Ovary (tissue), 9 donors: ENCODE data around the gene HYAL3. TPM values are rescaled to one million over a fixed set of nuclear protein-coding genes. Genes with fewer than 3 reads are reported as not detected.

Source experiments
- DNase-seq, 5 donors: peaks; one replicate each; pipeline ENCODE4 v3.0.0-alpha.2; 2019 to 2020
- H3K27ac ChIP-seq, 2 donors: fragments of 200-600 bp; one replicate each; pipeline versions ENCODE4 v1.5.1 to v1.8.0; 2019 to 2022
- H3K27me3 ChIP-seq: fragments of 200-600 bp; one replicate; pipeline ENCODE4 v1.8.0; 2022
- H3K36me3 ChIP-seq: fragments of 200-600 bp; sonication (generic); one replicate; pipeline ENCODE4 v1.5.1; 2019
- H3K4me1 ChIP-seq: one replicate; pipeline ENCODE4 v1.8.1; 2013; ENCODE audit warnings: mild to moderate bottlenecking, moderate library complexity; ENCODE audit not compliant: insufficient read depth
- H3K4me3 ChIP-seq: fragments of 200-600 bp; sonication (generic); one replicate; pipeline ENCODE4 v1.5.1; 2017
- H3K9me3 ChIP-seq, 2 donors: fragments of 200-600 bp in 1 of 2; sonication (generic) in 1 of 2; one replicate each; pipeline versions ENCODE4 v1.5.1 to v1.8.1; 2013 to 2019; ENCODE audit warnings: mild to moderate bottlenecking in 1 of 2, moderate library complexity in 1 of 2
- EP300 ChIP-seq: sonication (generic); formaldehyde crosslinking; IDR thresholded peaks from one replicate; pipeline ENCODE4 v1.6.1; 2017; ENCODE audit warnings: antibody characterized with exemption
- POLR2A ChIP-seq: fragments of 450-650 bp; IDR thresholded peaks from one replicate; pipeline ENCODE4 v1.6.1; 2017; ENCODE audit warnings: antibody characterized with exemption, mild to moderate bottlenecking, moderate library complexity
- WGBS, 3 donors: extraction: QIAGEN DNeasy Blood & Tissue Kit in 1 of 3; methylation state at CpG; one replicate each; pipeline versions ENCODE4 v1.1.5 to v1.1.7; 2013 to 2017; 5-methylcytosine and 5-hydroxymethylcytosine counted together
- intact Hi-C, 4 donors: fragments of 100-400 bp; cut with DNase I; formaldehyde crosslinking; loops; one replicate each; pipeline versions ENCODE4 v1.11.0 to v1.15.1; 2022 to 2023
- polyA plus RNA-seq, 2 donors: library from polyadenylated mRNA; stranded (reverse); fragments of 200-250 nt in 1 of 2; fragments of 350-450 nt in 1 of 2; fragmentation: Illumina TruSeq in 1 of 2; extraction: RNeasy Lipid Tissue Mini Kit (QIAGEN cat#74804) in 1 of 2; gene quantifications; one replicate each; pipeline ENCODE4 v1.2.3, GENCODE V29; 2013 to 2014
- total RNA-seq, 7 donors: library from RNA; depleted of rRNA in 2 of 7; stranded (reverse); fragments of >200 nt in 2 of 7; fragmentation: NEBNext Ultra II Directional in 3 of 7; extraction: Animal tissue kit (Norgen Biotek cat#: 25700) in 3 of 7; gene quantifications; one replicate each; pipeline versions ENCODE4 v1.1.0 to v1.2.4, GENCODE V29; 2016 to 2023
- donor health status: DM: no; HTN: no; CAD: no; lungs with moderate emphysema.
- donor health status: DM: no; HTN: no; CAD: no.
- donor health status: Bipolar disorder and iron deficiency.
- donor health status: DM: yes; HTN: yes; CAD: no.
- donor health status: DM: no; HTN: no; CAD: no.
- donor health status: DM: yes; HTN: yes; CAD: no.

The HYAL3 gene
- total and polyA plus RNA-seq, 9 donors = 0.58 to 4.3 (median 1.9) TPM

DNA sequence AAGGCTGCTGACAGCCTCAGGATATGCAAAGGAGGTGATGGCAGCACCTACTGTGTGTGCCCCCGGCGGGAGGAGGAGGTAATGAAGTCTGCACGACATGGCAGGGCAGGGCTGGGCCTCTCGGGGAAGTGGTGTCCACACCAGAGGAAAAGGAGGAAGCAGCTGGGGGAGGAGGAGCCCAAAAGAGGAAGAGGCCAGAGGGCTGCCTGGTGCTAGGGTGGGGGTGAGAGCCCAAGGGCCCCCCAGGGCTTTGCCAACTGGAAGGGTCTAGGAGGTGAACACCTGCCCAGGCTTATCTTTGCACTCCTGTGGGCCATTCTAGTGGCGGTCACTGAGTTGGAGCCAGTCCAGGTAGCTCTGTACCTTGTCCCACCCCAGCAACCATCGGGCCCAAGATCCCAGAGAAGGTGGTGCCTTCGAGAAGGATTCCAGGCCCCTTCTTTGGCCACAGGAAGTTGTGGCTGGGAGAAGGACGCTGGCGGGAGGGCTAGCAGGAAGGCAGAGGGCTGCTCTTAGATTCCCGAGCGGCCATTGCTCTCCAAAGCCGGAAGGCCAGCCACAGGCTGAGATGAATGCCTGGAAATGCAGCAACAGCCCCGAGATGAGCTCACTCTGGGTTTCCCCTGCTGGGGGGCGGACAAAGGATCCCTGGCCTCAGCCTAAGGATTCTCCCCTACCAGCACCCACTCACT, 56.2 kb downstream of the HYAL3 start:
- H3K4me1 ChIP-seq = peaks cover 23% of the 10 kb centered on the region
- no peak overlapping the region for H3K4me3 ChIP-seq
- no peaks in the 10 kb centered on the region for H3K9me3 ChIP-seq
- TF ChIP-seq POLR2A = no peak
- TF ChIP-seq EP300 = no peak
- intact Hi-C loops = no loop called here
- 33 to 37% (median 37%) methylated on average over 14 of the region's 14 CpGs for WGBS, 3 donors
- H3K27ac ChIP-seq = peak overlapping the region; percentile 28 to 52
- no peaks in the 10 kb centered on the region for H3K27me3 ChIP-seq
- DNase-seq = peak in 1 of 5 donors; percentile 53
- no peaks in the 10 kb centered on the region for H3K36me3 ChIP-seq

Other genes with a start within 250 kb of the HYAL3 start
- 100 to 1,000 TPM; 146 to 202 (median 165) TPM for gene RBM5, start 210.5 kb downstream of the HYAL3 start, total RNA-seq
- 100 to 1,000 TPM; 123 to 207 TPM for gene RBM5, start 210.5 kb downstream of the HYAL3 start, polyA plus RNA-seq
- gene SEMA3F, start 144.1 kb downstream of the HYAL3 start, total RNA-seq = 10 to 100 TPM in 2 of 7 donors, 1 to 10 TPM in 5; 1.9 to 31.5 (median 7.2) TPM
- gene SEMA3F, start 144.1 kb downstream of the HYAL3 start, polyA plus RNA-seq = 1 to 10 TPM; 3.5 to 8.3 TPM
- not detected for gene GNAT1, start 107.8 kb downstream of the HYAL3 start, total RNA-seq
- not detected for gene GNAT1, start 107.8 kb downstream of the HYAL3 start, polyA plus RNA-seq
- gene SLC38A3, start 94.1 kb downstream of the HYAL3 start, total RNA-seq = 10 to 100 TPM in 2 of 7 donors, 1 to 10 TPM in 5; 3.0 to 10.9 (median 8.3) TPM
- 1 to 10 TPM; 1.6 to 6.6 TPM for gene SLC38A3, start 94.1 kb downstream of the HYAL3 start, polyA plus RNA-seq
- gene GNAI2, start 63.2 kb downstream of the HYAL3 start, total RNA-seq = 100 to 1,000 TPM in 6 of 7 donors, 10 to 100 TPM in 1; 72.3 to 259 (median 212) TPM
- 100 to 1,000 TPM; 189 to 309 TPM for gene GNAI2, start 63.2 kb downstream of the HYAL3 start, polyA plus RNA-seq
- gene SEMA3B, start 30.3 kb downstream of the HYAL3 start, total RNA-seq = 100 to 1,000 TPM in 1 of 7 donors, 10 to 100 TPM in 6; 18.4 to 224 (median 51.9) TPM
- gene SEMA3B, start 30.3 kb downstream of the HYAL3 start, polyA plus RNA-seq = 10 to 100 TPM in 1 of 2 donors, 1 to 10 TPM in 1; 5.0 to 30.9 TPM
- 1 to 10 TPM in 2 of 7 donors, under 1 TPM in 3, not detected in 2; 0.42 to 1.4 (median 0.76) TPM for gene LSMEM2, start 20.3 kb downstream of the HYAL3 start, total RNA-seq
- 1 to 10 TPM in 1 of 2 donors, under 1 TPM in 1; 0.60 to 1.0 TPM for gene LSMEM2, start 20.3 kb downstream of the HYAL3 start, polyA plus RNA-seq
- 10 to 100 TPM; 31.8 to 76.9 (median 56.4) TPM for gene IFRD2, start 7.0 kb downstream of the HYAL3 start, total RNA-seq
- 10 to 100 TPM; 14.5 to 32.8 TPM for gene IFRD2, start 7.0 kb downstream of the HYAL3 start, polyA plus RNA-seq
- 10 to 100 TPM in 6 of 7 donors, 1 to 10 TPM in 1; 9.7 to 15.7 (median 13.0) TPM for gene NAA80, start within 50 bp of the HYAL3 start, total RNA-seq
- 10 to 100 TPM in 1 of 2 donors, 1 to 10 TPM in 1; 2.6 to 11.2 TPM for gene NAA80, start within 50 bp of the HYAL3 start, polyA plus RNA-seq
- 1 to 10 TPM; 1.8 to 9.3 (median 3.3) TPM for gene HYAL1, start 4.2 kb upstream of the HYAL3 start, total RNA-seq
- gene HYAL1, start 4.2 kb upstream of the HYAL3 start, polyA plus RNA-seq = 1 to 10 TPM; 3.6 to 4.4 TPM
- gene HYAL2, start 23.3 kb upstream of the HYAL3 start, total RNA-seq = 10 to 100 TPM; 29.0 to 81.6 (median 41.2) TPM
- gene HYAL2, start 23.3 kb upstream of the HYAL3 start, polyA plus RNA-seq = 10 to 100 TPM; 10.9 to 56.3 TPM
- 10 to 100 TPM; 19.4 to 26.4 (median 21.3) TPM for gene TUSC2, start 28.8 kb upstream of the HYAL3 start, total RNA-seq
- gene TUSC2, start 28.8 kb upstream of the HYAL3 start, polyA plus RNA-seq = 10 to 100 TPM; 21.0 to 24.0 TPM
- gene RASSF1, start 41.4 kb upstream of the HYAL3 start, total RNA-seq = 10 to 100 TPM; 16.2 to 32.6 (median 25.5) TPM
- 10 to 100 TPM; 12.5 to 27.4 TPM for gene RASSF1, start 41.4 kb upstream of the HYAL3 start, polyA plus RNA-seq
- gene ZMYND10, start 46.3 kb upstream of the HYAL3 start, total RNA-seq = 10 to 100 TPM in 2 of 7 donors, 1 to 10 TPM in 5; 1.0 to 75.1 (median 3.4) TPM
- gene ZMYND10, start 46.3 kb upstream of the HYAL3 start, polyA plus RNA-seq = under 1 TPM; 0.50 to 0.81 TPM
- 10 to 100 TPM; 19.4 to 26.3 (median 22.4) TPM for gene NPRL2, start 51.4 kb upstream of the HYAL3 start, total RNA-seq
- 10 to 100 TPM; 21.8 to 21.9 TPM for gene NPRL2, start 51.4 kb upstream of the HYAL3 start, polyA plus RNA-seq
- gene CYB561D2, start 51.5 kb upstream of the HYAL3 start, total RNA-seq = 10 to 100 TPM in 3 of 7 donors, 1 to 10 TPM in 4; 8.0 to 17.1 (median 9.6) TPM
- gene CYB561D2, start 51.5 kb upstream of the HYAL3 start, polyA plus RNA-seq = 10 to 100 TPM in 1 of 2 donors, 1 to 10 TPM in 1; 4.5 to 10.8 TPM
- gene TMEM115, start 60.1 kb upstream of the HYAL3 start, total RNA-seq = 10 to 100 TPM; 32.3 to 58.4 (median 36.9) TPM
- gene TMEM115, start 60.1 kb upstream of the HYAL3 start, polyA plus RNA-seq = 10 to 100 TPM in 1 of 2 donors, 1 to 10 TPM in 1; 8.5 to 40.2 TPM
- gene CACNA2D2, start 204.2 kb upstream of the HYAL3 start, total RNA-seq = 1 to 10 TPM in 6 of 7 donors, under 1 TPM in 1; 0.95 to 8.6 (median 4.2) TPM
- gene CACNA2D2, start 204.2 kb upstream of the HYAL3 start, polyA plus RNA-seq = 1 to 10 TPM; 1.8 to 2.8 TPM